Fibroblast of skin of abdomen (primary cell): ENCODE results near the gene NCEH1.
A peak's percentile ranks its signal among the peaks of the same experiment; 100 is the strongest.
"Not testable (repeated sequence)": the region's sequence is repeated elsewhere in the genome, so short reads cannot be mapped to it uniquely, and the experiment has no call there.

Experiments
- DNase-seq: peaks from one replicate; pipeline ENCODE4 v3.0.0-alpha.2; 2013

NCEH1 gene

DNA sequence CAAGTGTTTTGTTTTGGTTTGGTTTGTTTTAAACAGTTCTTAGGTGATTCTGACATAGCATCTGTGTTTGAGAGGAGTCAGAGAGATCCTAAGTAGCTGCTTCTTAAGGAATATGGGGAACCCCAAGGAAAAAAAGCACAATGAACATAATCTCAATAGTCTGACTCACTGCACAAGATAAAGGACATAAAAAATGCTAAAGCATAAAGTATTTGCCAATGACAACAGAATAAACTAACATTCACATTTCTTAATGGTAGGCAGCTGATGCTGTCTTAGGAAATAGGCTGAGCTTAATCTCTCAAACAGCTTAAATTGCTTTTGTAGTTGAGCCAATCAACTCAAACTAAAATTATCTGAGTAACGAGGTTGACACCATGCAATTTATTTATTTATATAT is 2.9 kb downstream of the NCEH1 start:
- DNase-seq = peak; percentile 50

DNA sequence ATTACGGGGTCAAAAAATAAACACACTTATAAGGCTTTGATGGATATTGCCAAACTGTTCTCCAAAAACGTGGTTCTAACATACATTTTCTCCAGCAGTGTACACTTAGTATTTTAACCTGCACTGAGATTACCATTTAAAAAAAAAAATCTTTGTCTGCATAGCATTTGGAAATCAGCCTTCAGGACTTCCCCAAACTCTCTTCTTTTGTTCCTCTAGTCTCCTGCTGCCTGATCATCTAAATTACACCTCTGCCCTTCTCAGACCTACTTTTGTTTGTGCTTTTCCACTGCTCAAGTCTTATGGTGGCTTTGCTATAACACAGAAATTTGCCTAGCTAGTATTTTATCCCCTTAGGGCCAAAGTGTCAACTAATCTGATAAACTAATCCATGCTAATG is 3.8 kb downstream of the NCEH1 start:
- DNase-seq = no peak

DNA sequence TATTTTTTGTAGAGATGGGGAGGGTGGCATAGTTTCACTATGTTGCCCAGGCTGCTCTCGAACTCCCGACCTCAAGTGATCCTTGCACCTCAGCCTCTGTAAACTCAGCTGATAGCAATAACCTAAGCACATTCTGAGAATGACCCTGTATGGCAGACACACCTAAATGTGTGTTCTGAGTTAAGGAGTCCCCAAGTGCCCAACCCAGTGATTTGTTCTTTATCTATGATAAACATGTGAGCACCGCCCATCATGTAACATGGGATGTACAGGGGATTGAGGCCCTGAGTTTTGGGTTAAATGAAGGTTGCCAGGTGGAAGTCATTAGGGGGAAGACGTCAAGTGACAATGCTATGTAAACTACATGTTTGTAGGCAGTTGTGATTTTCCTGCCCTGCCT is 5.7 kb downstream of the NCEH1 start:
- no peak for DNase-seq

DNA sequence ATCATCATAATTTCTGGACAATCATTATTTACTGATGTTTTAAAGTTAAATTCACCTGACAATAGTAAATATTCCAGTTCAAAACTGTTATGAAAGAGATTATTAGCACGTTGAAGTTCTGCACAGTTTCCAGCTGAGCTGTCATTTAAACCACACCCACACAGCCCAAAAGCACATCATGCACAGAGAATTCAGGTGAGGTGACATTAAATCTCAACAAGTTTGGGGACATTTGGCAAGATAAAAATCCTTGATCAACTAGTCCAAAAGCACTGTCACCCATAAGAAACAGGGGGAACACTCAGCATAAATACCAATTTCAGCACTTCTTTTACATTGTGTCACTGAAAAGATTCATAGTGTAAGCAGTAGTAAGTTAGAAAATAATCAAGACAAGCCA is 6.9 kb downstream of the NCEH1 start:
- no peak for DNase-seq

DNA sequence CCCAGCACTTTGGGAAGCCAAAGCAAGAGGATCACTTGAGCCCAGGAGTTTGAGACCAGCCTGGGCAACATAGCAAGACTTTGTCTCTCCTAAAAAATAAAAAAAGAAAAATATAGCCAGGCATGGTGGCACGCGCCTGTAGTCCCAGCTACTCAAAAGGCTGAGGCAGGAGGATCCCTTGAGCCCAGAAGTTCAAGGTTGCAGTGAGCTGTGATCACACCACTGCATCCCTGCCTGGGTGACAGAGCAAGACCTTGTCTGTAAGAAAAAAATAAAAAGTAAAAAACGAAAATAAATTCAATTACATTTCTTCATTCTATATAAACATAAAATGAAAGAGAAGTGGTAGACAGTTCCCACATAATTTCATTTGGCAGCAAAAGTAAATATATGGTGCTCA is 8.1 kb downstream of the NCEH1 start:
- DNase-seq = not testable (repeated sequence)

DNA sequence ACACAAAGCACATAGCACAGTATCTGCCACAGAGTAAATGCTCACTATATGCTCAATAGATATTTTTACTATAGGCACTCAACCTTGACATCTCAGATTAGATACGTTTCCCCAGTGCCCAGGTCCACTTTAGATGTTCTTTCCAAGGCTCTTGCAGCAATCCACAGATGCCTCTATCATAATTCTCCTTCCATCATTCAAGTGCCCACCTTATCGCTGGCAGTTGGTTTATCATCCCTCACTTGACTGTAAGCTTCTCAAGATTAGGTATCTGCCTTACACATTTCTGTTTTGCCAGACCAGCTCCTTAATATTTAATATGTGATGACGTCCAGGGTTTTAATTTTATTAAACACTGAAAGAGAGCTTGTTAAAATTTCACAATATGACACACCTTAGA is 8.6 kb downstream of the NCEH1 start:
- no peak for DNase-seq

DNA sequence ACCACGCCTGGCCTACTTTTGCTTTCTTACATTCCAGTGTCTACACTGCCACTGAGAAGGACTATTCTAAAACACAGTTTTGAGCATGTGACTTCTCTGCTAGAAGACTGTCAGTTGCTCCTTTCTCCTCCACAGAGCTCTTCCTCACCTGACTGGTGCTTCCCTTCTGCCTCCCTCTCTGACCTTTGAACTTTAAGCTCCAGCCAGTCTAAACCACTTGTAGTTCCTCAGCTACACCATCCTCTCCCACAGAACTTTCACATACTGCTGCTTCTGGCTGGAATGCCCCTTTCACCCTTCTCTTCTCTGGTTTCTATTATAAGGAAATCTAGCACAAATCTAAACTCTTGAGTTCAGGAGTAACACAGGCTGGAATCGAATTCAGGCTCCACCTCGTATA is 9.1 kb downstream of the NCEH1 start:
- DNase-seq = no peak

DNA sequence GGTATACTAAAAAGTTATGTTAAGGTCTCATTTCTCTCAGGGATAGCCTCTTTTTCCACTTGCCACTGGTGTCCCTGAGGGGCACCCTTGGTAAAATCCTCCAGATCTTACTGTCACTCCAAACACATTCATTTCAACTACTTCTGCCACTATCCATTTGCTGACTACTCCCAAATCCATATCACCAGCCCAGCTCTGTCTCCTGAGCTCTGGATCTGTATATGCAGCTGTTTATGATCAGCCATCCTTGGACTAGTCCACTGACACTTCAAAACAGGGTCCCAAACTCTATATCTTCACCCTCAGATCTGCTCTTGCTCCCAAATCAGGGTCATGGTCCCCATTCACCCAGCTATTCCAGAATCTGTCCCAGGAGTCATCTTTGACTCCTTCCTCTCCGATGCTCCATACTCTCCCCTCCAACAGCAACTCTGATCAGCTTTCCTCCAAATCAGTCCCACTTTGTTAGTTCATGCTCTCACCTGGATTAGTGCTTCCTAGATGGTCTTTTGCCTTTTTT is 9.9 kb downstream of the NCEH1 start:
- no peak for DNase-seq

DNA sequence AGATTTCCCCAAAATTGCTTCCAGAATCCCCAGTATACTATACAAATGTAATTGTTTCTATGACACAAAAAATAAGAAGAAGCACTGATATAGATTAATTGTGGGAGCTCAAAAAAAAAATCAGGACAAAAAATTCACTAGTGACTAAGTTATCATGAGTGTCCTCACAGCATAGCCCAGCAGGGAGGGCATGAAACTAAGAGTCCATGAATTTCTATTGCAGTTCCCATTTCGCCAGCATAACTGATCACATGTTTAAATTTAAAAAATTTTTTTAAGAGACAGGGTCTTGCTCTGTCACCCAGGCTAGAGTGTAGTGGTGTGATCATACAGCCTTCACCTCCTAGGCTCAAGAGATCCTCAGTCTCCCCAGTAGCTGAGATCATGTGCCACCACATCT is 10.6 kb downstream of the NCEH1 start:
- no peak for DNase-seq

DNA sequence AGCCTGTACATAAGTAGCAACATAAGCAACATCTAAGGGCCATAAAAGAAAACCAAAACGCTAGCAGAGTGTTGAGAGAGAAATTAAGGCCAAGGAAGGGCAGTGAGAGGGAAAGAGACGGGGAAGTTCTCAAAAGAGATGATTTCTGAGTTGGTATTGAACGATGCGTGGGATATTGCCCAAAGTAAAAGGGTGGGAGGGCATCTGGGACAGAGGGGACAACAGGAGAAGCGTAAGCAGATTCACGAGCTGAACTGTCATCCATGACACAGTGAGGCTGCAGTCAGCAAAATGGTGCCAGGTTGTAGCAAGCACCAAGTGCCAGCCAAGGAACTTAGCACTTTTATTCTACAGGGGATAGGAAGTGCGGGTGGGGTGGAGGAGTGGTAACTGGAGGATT is 11.8 kb downstream of the NCEH1 start:
- no peak for DNase-seq

DNA sequence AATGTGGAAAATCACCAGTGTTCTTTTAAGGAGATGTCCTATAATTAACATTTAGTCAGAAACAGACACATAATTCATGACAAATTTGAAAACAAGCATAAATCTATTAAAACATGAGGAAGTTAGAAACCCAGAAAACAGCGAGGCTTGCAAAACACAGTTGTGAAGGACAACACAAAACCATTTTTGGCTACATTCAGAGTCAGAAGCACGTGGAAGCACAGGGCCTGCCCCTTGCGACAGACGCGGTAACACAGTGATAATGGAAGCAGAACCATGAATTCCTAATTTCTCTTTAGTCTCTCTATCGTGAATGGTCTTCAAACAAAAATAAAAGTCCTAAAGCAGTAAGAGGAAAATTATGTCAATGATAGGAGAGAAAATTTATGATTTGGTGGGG is 12.2 kb downstream of the NCEH1 start:
- DNase-seq = no peak

DNA sequence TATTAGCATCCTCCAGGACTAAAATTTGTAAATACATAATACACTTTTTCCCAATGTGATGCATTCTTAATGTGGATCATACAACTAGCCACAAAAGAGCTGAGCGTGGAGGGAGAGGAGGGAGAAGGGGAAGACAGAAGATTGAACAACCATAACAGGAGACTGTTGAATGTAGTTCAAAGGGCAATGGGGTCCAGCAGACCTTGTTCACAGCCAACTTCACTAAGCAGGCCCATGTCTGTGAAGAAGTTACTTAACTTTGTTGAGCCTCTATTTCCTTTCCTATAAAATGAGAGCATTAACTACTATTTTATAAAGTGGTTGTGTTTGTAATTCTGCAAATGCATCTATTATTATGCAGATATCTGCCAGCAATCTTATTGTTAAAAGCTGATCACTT is 13.3 kb downstream of the NCEH1 start:
- no peak for DNase-seq

DNA sequence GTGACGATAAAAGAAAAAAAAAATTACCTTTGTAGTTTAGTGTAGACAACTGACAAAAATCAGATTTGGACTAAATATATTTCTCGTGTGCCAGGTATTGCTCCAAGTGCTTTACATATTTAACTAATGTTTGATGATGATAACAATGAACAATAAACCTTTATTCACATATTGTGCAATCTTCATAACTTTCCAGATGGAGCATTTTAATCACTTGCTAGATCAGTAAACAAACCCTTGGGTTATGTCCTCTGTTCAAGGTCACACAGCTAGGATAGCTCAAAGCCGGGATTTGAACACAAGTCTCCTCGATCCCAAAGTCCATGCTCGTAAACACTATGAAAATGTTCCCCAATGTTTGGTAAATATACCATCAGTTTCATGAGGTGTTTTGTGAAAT is 14.5 kb downstream of the NCEH1 start:
- no peak for DNase-seq

DNA sequence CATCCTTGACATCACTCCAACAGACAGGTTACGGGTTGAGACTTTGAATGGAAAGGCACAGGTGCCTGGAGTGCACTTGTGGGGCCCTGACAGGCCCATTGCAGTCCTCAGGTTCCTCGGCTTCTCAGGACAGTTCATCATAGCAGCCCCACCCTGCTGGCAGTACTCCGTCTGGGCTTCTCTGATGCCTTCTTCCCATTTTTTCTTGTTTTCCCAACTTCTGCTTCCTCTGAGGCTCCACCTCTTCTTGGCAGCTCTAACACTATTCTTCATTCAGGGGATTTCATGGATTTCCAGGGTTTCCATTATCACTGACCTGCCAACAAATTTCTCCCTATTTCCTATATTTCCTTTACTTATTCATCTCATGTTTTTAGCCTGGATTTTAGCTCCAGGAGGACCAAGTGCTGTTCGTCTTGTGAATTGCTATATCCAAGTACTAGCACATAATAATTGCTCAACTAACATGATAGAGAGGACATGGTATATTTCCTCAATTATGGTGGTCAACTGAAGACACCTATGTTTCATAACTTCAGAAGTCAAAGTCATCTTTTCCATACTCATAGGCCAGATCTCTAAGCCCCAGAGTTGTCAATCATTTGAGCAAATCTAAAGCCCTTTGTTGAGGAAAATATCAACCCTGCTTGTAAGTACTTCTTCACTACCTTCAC is 16.2 kb downstream of the NCEH1 start:
- DNase-seq = no peak

DNA sequence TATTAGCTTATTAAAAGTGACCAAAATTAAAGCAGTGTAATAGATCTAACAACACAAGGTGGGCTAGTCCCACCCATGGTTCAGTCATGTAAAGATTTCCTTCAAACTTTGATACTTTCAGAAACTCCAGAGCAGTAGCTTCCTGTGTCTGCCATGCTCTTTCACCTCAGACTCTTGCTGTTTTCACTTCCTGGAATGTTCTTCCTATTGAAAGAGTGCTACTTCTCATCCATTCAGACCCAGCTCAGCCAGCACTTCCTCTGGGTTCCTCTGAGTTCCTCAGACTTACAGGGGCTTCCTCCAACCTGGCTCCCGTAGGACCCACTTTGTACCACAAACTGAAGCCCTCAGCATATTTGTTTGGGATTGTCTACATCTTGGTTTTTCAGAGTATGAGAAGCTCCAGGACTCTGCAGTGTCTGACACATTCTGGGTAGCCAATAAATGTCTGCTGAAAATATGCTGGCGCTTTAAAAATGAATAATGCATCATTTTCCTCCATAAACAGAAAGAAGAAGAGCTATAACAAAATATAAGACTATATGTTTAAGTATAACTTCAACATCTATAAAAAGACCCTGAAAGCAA is 18.0 kb downstream of the NCEH1 start:
- no peak for DNase-seq

DNA sequence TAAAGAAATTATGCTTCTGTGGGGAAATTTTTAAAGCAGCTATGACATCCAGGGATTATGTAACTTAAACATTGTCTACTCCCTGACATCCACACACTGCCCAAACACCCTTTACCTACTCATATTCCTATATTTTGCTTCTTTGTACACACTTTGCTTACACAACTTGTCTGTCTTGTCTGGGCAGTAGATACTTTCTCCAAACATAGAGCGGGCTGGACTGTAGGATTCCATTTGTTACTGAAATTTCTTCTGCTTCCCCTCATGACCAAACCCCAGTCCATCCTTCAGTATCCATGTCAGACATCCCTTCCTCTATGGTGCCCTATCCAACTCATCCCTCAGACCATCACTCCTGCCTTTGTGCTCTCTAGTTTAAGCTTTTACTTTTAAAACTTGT is 19.9 kb downstream of the NCEH1 start:
- no peak for DNase-seq

DNA sequence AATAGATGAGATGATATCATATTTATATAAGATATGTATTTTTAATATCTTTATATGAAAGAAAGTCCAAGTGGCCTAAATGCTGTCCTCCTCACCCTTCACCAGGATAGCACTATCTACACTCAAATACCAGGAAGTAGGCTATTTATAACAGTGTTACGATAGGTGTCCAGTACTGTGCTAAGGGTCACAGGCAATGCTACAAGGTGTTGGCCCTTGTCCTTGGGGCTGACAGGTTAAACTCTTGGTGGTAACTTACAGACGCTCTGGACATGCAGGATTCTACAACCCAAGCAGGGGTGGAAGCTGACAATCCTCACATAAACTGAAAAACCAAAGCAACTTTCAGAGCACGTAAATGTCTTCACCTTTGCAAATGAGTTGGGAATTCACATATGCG is 22.3 kb downstream of the NCEH1 start:
- no peak for DNase-seq

DNA sequence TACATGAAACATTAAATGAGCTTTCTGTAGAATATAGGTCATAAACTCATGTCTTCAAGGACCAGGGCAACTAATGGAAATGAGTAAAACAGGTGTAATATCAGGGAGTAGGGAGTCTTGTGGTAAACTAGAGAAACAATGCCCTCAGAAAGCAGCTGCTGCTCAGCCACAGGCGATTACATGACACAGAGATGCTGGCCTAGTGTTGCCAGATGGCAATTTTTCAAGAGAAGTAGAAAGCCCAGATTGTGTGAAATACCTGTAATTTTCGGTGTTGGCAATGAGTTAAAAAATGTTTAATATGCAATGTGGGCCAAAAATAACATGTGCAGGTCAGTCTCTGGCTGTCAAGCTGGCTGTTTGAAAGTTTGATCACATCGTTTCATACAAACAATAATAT is 23.4 kb downstream of the NCEH1 start:
- DNase-seq = no peak

DNA sequence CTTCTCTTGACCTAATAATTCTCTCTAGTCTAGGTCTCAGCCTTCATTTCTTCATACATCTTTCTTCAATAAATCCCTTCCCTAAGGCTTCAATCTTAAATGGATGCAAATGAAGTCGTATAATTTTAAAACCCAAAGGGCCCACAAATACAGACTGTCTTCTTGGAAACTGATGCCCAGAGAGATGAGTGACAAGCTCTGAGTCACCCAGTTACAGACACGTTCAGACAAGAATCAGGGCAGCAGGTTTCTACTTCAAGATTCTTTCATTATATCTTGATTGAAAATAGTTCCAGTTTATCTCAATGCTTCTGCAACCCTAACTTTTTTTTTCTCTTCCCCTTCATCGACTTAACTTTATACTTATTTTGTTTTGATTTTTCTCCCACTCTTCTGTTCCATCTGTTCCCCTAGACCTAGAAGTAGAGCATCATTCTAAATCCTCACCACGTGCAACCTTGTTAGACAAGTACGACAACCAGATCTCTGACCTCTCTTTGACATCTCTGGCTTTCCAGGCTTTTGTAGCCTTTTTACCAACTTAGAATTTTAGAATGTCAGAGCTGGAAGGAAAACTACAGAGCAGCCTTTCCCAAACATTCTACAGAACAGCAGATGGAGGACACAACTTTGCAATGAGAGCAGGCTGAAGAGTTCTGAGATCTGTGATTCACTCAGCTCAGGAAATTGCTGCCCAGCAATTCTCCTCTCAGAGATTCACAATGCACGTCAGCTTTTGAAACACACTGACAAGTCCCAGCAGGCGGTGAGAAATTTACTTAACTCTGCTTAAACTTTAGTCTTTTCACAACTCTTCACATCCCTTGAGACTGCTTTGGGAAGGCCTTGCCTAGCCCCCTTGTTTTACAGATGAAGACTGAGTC is 25.3 kb downstream of the NCEH1 start:
- peak; percentile 28 for DNase-seq

DNA sequence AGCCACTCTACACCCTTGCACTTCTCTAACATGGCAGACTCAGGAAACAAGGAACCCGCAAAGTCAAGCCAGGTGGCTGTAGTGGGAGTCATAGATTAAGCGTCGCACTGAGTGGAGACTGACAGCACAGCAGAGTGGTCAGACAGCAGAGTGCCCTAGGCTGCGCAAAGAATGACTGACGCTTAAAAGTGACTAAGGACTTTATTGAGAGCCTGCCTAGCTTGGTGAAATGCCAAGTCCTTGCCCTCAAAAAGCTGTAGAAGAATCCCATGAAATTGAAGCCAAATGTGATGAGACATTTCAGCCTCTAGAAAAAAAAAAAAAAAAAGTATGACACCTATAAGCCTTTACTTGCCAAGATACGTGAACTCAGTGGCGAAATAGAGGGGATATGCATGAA is 30.2 kb downstream of the NCEH1 start:
- DNase-seq = peak; percentile 60

DNA sequence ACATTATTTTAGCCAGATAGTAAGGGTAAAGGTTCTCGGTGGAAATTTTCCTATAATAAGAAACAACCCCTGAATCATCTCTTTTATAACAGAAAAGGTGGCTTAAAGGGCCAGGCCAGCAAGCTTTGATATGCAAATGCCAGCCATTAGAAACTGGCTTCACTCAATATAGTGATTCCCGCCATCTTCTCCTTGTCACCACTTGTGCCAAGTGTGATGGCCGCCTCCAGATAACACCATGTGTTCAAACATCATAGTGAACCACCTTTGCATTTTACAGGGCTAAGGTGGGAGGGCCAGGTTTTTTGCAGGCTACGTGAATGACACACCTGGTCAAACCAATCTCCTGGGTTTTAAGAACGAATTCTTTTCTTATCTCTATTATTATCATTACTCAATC is 31.3 kb downstream of the NCEH1 start:
- no peak for DNase-seq

DNA sequence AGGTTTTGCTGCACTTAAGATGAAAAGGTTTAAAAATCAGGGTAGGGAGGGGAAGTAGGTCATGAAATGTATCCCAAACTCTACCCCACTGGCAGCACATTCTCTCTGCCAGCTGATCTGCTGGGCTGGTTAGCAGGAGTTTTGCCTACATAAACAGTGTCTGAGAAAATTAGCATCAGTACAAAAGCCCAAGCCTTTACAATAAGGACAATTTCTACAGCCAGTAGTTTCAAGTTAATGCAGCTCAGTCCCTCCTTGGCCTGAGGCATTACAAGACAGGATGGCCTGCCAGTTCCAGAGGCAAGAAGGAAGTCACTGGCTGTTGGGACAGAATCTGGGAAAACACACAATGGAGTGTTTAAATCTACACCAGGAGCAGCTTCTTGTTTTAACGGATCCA is 32.8 kb downstream of the NCEH1 start:
- no peak for DNase-seq

DNA sequence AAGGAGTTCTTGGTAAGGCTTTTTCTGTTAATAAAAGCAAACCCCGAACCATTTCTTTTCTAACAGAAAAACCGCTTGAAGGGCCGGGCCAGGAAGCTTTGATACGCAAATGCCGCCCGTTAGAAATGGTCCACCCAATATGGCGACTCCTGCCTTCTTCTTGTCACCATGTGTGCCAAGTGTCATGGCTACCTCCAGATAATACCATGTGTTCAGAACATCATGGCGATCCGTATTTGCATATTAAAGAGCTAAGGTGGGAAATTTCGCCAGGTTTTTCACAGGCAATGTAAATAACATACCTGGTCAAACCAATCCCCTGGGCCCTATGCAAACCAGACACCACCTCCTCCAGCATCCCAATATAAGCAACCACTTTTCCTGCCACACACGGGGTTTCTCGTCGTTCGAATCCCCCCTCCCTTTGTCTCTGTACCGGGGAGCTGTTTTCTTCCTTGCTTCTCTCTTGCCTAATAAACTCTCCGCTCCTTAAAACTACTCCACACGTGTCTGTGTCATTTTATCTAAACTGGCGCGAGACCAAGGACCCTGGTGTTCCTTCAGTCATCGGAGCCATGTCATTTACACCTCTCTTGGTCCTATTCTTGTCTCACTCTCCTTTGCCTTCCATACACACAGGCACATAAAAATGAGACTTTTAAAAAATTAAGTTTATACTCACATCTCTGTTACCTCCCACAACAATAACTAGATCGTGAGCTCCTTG is 34.5 kb downstream of the NCEH1 start:
- no peak for DNase-seq
